Activated CD4-positive, CD25-positive, alpha-beta regulatory T cell treated with anti-CD3 and anti-CD28 coated beads, Interleukin-2, amount 50 U/mL, for 72 hours (primary cell): ENCODE measurements around the gene HRK.
A peak's percentile ranks its signal among the peaks of the same experiment; 100 is the strongest.

Source experiments
- DNase-seq: peaks from one replicate; pipeline ENCODE4 v3.0.0; 2021

HRK gene

GRCh38 chr12:116864371-116865160, 16.7 kb downstream of the HRK start:
- no peak for DNase-seq

- DNase-seq = no peak
These were observed 17.9 kb downstream of the HRK start for GRCh38 chr12:116863275-116863767.

GRCh38 chr12:116862167-116862566, 19.1 kb downstream of the HRK start:
- DNase-seq = no peak

GRCh38 chr12:116861320-116861719, 19.9 kb downstream of the HRK start:
- DNase-seq = no peak

GRCh38 chr12:116860263-116860662, 21.0 kb downstream of the HRK start:
- DNase-seq = no peak

- DNase-seq = no peak
These were observed 22.2 kb downstream of the HRK start for GRCh38 chr12:116859079-116859478.

- no peak for DNase-seq
These were observed 24.5 kb downstream of the HRK start for GRCh38 chr12:116856729-116857128.

- DNase-seq = no peak
These were observed 25.3 kb downstream of the HRK start for GRCh38 chr12:116855744-116856470.

- no peak for DNase-seq
These were observed 27.7 kb downstream of the HRK start for GRCh38 chr12:116853507-116853906.

GRCh38 chr12:116852303-116852702, 28.9 kb downstream of the HRK start:
- no peak for DNase-seq

GRCh38 chr12:116849216-116849615, 32.0 kb downstream of the HRK start:
- no peak for DNase-seq

GRCh38 chr12:116843085-116843484, 38.2 kb downstream of the HRK start:
- no peak for DNase-seq

- no peak for DNase-seq
These were observed 41.9 kb downstream of the HRK start for GRCh38 chr12:116839287-116839830.

- no peak for DNase-seq
These were observed 42.9 kb downstream of the HRK start for GRCh38 chr12:116838365-116838764.

- no peak for DNase-seq
These were observed 44.1 kb downstream of the HRK start for GRCh38 chr12:116837097-116837496.

GRCh38 chr12:116835484-116835883, 45.8 kb downstream of the HRK start:
- no peak for DNase-seq

- DNase-seq = no peak
These were observed 47.8 kb downstream of the HRK start for GRCh38 chr12:116833474-116833873.

- no peak for DNase-seq
These were observed 48.9 kb downstream of the HRK start for GRCh38 chr12:116832353-116832752.

- no peak for DNase-seq
These were observed 53.8 kb downstream of the HRK start for GRCh38 chr12:116827432-116827831.

- no peak for DNase-seq
These were observed 60.0 kb downstream of the HRK start for GRCh38 chr12:116821291-116821690.

GRCh38 chr12:116820064-116820656, 61.1 kb downstream of the HRK start:
- DNase-seq = no peak

GRCh38 chr12:116818948-116819832, 62.1 kb downstream of the HRK start:
- DNase-seq = peak; percentile 93
